ENCODE measurements around the gene PRR20G. TPM values are rescaled to one million over a fixed set of nuclear protein-coding genes. Genes with fewer than 3 reads are reported as not detected.
"Not testable (repeated sequence)": the region's sequence is repeated elsewhere in the genome, so short reads cannot be mapped to it uniquely, and the experiment has no call there.

Gene PRR20G
- total RNA-seq = not detected
- long read RNA-seq = 0 reads

DNA sequence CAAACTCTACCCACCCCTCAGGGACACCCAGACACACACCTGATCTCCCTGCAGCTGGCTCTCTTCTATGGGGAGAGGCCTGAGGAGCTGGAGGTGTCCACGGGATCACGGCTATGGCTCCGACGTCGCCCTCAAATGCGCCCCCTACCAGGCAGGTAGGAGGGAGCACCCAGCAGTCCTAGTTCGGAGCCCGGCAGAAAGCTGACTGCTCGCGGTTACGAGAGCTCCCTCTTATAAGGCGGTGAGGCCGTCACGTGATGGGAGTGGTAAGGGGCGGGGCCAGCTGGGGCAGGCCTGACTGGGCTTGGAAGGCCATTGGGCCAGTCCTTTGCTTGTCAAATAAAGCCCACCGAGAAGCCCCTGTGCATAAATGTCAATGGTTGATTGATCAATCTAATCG is at the start of gene PRR20G:
PRR20G (minus strand) TSS at position 207 of the 400 bp plus-strand sequence. CDS start 681 bp downstream, outside the sequence.
- ATAC-seq (no peak), DNase-seq (no peak)
- intact Hi-C loops (cut with micrococcal nuclease) = no loop called here

DNA sequence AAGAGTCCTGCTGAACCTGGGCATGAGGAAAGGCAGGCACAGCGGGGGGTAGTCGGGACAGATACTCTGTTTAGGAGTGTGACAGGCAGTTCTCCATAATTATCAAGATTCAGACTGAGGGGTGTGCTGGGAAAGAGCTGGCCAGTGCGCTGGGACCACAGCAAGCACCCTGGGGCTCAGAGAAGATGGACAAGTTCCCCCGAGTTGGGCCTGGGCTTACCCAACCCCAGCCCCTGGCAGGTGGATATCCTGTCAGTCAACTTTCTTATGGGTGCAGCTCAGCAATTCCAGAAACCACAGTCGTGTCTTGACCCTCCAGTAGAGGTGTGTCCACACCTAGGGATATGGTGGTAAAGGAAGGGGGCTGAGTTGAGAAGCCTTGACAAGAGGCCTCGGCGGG is 49.2 kb upstream of the PRR20G start:
- DNase-seq (no peak), ATAC-seq (no peak)
- intact Hi-C loops (cut with micrococcal nuclease) = no loop called here

DNA sequence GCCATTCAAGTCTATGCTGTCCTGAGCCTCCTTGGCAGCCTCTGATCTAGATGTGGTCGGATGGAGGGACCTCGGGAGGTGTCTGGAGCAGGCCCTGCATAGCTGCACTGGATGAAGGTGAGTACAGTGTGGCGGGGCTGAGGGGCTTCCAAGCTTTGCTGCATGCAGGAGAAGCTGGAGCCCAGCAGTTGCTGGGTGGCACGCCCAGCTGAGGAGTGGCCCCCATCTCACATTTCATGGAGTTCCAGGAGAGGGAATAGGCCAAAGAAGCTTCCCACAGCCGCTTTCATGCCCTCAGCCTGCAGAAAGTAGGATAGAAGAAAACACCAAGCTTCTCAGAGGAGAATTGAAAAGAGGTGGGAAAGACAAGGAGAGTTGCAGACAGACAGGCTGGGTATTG is 48.3 kb upstream of the PRR20G start:
- intact Hi-C loops (cut with micrococcal nuclease) = no loop called here
- DNase-seq (no peak), ATAC-seq (no peak)

DNA sequence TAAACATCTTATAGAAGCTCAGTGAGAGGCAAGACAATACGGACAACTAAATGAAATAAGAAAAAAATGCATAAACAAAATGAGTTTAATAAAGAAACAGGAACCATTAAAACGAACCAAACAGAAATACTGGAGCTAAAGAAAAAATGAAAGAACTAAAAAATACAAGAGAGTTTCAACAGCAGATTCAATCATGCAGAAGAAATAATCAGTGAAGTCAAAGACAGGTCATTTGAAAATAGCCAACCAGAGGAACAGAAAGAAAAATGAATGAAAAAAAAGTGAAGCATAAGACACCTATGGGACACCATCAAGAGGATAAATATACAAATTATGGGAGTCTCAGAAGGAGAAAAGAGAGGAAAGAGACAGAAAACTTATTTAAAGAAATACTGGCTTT is 42.5 kb upstream of the PRR20G start:
- ATAC-seq (no peak), DNase-seq (no peak)
- intact Hi-C loops (cut with micrococcal nuclease) = no loop called here

DNA sequence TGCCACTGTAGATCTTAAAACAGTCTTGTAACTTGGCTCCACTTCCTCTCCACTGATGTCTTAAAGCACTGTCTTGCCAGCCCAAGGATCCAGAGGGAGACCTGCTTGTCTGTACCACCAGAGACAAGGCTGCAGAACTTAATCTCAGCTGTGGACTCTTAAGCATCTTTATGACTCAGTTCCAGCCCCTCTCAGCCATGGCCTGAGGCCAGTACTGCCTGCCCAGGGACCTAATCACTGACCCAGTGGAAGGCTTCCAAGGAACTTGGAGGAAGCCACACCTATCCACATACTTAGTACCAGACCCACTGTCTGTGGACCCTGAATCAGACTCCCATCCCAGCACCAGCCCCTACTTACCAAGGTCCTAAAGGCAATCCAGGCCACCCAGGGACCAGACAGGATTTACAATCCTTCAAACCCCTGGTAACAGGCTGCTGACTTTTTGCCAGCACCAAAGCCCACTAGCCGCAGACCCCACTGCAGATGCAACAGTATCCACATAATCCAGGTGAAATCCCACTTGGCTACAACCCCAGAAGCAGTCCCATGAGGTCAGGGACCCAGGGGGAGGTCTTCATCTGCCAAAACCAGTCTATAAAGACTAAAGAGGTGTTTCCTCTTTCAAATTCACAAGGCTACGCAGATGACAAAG is 41.9 kb upstream of the PRR20G start:
- intact Hi-C loops (cut with micrococcal nuclease) = no loop called here
- ATAC-seq (no peak), DNase-seq (no peak)

DNA sequence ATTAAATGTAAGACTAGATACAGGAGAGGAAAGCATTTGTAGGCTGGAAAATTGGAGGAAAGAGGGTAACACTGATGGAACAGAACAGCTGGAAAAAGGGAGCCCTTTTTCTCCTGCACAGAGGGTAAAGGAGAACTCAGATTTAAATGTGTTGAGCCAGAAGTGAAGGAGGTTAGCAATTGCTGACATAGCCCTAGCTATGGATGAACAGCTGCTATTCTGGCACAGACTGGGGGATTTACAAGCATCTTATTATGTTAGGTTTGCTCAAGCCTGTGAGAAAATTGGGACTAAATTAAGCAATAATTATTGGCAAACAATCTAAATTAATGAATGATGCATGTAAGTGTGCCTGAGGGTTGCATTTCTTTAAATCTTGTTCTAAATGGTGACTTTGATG is 40.6 kb upstream of the PRR20G start:
- intact Hi-C loops (cut with micrococcal nuclease) = no loop called here
- no peak for ATAC-seq
- DNase-seq = no peak

DNA sequence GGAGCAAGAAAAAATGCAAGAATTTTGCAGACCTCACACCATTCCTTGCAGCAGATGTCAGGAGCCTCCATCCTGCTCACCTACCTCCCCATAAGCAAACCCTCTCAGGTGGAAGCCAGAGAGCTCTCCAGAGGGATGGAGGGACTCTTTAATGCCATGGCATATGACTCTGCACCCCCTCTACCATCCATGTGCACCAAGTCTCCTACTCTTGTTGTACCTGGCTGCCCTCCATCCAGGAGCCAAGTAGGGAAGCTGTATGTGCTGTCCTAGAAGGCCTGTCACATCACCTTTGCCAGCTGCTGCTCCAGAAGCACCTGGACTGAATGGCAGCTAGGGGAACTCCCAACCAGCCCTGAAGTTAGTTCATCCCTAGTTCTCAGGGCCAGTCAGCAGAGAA is 38.5 kb upstream of the PRR20G start:
- ATAC-seq (no peak), DNase-seq (no peak)
- intact Hi-C loops (cut with micrococcal nuclease) = no loop called here

DNA sequence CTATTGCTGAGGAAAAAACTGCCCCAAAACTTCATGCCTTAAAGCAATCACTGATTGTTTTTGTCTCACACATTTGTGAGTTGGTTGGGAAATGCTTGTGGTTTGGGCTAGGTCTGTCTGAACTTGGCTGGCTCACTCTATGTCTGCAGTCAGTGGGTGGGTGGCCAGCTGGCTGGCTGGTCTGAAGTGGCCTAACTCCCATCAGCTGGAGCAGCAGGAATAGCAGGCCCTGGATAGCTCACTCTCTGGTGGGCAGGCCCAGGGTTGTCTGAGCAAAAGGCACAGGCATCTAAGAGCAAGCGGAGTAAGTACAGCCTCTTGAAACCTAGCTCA is 37.7 kb upstream of the PRR20G start:
- intact Hi-C loops (cut with micrococcal nuclease) = no loop called here
- no peak for DNase-seq
- ATAC-seq = peak; percentile 37

DNA sequence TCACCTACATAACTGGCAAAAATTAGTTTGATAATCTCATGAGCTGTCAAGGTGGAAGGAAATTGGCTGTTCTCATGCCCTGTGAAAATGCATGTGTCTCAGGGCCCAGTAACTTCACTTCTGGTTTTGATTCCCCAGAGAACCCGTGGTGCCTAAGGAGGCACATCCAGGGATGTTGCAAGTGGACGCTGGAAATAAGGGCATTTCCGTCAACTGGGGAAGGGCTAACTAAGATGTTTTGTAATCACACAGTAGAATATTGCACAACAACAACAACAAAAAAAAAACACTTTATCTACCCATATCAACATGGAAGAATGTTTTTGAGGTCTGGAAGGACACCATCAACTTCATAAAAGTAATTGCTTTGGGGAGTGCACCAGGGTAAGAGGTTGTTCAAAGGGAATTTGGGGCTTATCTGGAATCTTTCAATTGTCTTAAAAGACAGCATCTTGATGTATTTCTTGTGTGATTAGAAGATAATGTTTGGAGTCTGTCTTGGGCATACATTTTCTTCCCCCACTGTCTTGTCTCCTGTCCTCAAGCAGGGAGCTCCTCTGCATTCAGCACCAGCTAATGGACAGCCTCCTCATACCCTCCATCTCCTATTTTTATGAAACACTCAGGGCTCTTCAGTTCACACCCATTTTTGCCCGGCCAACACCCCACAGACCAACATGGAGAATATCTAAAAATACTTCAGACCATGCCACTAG is 37.2 kb upstream of the PRR20G start:
- intact Hi-C loops (cut with micrococcal nuclease) = no loop called here
- ATAC-seq (no peak), DNase-seq (no peak)

DNA sequence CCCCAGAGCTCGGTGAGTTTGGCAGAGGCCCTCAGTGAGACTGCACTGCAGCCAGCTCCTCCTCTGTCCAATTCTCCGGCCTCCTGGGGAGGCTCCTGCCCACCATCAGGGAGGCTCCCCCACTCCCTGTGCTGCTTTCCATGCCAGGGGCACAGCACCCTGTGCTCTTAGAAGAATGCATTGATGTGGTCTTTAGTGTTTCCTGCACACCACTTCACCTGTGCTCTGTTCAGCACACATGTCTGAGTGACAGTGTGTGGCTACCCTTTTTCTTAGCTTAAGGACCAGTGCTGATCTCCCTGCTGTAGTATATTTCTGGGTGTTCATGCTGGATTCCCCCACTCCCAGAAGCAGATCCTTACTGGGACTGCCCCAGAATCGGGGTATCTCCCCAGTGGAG is 36.2 kb upstream of the PRR20G start:
- DNase-seq (no peak), ATAC-seq (no peak)
- intact Hi-C loops (cut with micrococcal nuclease) = no loop called here

DNA sequence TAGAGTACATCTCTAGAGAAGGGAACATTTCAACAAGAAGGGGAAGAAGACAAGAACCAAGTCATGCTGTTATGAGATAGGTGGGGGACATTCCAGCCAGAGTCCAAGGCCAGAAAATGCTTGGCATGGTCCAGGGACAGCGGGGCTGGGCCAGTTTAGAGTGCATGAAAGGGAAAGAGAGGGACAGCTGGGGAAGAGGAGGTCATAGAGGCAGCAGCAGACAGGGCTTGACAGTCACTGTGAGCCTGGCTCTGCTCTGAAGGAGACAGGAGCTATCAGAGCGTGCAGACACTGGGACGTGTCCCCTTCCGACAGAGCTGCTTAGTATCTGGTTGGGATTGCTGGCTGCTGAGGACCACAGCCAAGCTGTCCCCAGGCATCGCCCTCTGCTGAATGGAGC is 35.7 kb upstream of the PRR20G start:
- DNase-seq (no peak), ATAC-seq (no peak)
- intact Hi-C loops (cut with micrococcal nuclease) = no loop called here

DNA sequence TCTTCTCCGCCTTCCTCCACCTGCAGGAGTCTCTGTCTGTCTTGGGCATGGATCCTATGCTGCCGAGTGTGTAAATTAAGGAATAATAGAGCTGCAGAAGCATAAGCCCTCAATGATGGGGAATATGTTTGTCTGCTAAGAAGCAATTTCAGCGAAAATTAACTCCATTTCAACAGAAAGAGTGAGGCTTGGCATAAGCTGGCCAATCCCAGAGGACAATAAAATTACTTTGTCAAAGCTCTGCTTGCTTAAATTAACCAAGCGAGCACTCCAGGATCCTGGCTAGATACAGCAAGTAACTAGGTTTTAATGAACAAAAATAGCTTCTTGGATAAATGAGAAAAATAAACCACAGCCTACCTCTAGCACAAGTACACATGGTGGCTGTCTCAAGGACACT is 33.5 kb upstream of the PRR20G start:
- no peak for ATAC-seq
- no peak for DNase-seq
- intact Hi-C loops (cut with micrococcal nuclease) = no loop called here

DNA sequence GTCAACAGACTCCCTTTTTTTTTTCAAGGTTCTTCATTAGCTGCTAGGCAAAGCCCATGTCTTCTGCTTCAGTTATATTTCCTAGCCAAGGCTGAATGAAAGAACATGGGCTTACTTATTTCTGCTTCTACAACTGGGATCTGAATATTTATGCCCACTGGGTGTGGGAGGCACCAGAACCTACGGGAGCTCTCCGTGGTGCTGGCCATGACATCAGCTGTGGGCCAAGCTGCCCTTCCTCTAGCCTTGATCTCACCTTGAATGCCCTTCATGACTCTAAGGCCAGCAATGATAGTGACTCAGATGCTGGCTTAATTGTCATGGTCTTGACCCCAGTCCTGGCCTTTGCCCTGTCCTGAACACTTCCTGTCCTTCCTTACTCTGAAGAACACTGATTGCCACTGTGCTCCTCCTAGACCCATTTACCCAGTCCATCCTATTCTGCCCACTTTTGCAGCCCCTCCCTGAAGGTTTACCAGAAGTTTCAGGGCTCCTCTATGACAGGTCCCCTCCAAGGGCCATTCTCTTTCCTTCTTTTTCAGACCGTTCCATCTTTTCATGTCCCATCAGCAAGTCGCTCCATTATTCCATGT is 32.8 kb upstream of the PRR20G start:
- intact Hi-C loops (cut with micrococcal nuclease) = no loop called here
- no peak for DNase-seq
- ATAC-seq = no peak

DNA sequence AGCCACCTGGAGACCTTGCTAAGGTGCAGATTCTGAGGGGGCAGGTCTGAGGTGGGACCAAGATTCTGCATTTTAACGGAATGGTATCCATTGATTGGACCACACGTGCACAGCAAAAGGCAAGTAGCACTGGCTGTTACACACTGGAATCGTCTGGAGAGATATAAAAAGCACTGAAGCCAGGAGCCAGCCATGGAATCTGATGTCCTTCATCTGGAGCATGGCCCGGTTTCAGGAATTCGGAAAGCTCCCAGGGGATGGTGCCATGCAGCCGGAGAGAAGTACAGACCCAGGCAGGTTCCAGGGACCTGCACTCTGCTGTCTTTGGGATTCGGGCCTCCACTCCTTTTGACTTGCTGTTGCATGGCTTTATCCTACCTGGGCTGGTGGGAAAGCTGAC is 28.8 kb upstream of the PRR20G start:
- ATAC-seq = peak; percentile 90
- intact Hi-C loops (cut with micrococcal nuclease) = no loop called here
- peak; percentile 50 for DNase-seq

DNA sequence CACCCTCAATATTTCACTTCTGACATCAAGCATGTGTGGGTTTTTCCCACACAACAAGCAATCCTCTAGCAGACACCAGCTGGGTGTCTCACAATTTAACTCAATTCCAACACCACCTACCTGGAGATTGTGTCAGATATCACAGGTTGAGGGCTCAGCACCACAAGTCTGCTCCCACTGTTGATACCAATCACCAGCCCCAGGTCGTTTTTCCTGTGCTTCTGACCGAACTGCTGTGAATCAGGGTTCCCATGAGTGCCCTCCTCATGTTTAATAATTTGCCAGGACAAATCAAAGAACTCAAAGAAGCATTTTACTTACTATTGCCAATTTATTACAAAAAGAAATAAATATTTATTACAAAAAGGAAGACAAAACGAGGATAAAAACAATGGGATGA is 25.0 kb upstream of the PRR20G start:
- ATAC-seq (no peak), DNase-seq (no peak)
- intact Hi-C loops (cut with micrococcal nuclease) = no loop called here

DNA sequence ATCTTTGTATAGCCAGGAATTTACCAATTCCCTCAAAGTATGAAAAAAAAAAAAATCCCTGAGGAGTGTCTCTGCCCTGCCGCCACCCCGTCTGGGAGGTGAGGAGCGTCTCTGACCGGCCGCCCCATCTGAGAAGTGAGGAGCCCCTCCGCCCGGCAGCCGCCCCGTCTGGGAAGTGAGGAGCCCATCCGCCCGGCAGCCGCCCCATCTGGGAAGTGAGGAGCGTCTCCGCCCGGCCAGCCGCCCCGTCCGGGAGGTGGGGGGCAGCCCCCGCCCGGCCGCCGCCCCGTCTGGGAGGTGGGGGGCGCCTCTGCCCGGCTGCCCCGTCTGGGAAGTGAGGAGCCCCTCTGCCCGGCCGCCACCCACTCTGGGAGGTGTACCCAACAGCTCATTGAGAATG is 21.0 kb upstream of the PRR20G start:
- ATAC-seq; intact Hi-C loops (cut with micrococcal nuclease); DNase-seq: not testable (repeated sequence)

DNA sequence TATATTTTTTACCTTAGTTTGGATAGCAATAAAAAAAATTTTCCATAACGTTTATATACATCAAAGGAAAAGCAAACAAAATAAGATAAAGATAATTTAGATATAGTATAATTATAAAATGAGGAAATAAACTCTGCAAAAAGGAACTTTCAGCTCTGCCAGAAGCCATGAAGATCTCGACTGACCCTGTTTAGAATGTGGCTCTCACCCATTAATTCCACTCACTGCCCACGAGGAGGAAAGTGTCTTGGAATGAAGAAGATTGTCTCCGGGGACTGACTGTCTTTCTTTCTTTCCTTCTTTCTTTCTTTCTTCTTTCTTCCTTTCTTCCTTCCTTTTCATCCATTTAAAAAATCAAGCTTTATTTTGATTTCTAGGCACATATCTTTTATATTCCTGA is 20.1 kb upstream of the PRR20G start:
- intact Hi-C loops (cut with micrococcal nuclease) = no loop called here
- ATAC-seq = no peak

DNA sequence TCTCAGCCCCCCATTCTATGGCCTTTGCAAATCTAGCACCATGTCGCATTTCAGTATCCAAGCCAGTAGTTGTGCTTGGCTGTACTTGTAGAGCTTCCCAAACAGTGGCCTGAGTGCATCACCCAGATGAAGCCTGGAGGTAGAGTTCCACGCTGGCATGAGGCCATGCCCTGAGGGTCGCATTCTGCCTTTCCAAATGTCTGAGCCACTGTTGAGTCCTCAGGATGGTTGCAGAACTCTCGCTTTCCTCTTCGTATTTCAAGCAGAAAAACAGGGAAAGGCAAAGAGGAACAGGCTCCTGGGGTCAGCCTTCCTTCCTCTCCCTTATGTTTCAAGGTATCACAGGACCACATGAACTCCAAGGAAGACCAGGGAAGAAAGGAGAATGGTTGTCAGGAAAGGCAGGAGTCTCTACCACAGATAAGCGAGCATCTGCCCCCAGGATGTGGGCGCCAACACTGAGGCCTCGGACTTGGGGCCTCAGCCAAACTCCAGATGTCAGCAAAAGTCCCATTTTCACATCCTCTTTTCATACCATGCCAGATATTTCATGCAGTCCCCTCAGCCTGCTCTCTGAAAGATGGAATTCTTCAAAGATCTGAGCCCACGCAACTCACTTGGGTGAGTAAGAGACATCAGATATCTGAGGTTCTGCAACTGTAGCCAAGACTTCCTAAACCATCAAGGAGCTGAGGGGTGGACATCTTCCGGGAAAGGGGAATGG is 19.4 kb upstream of the PRR20G start:
- DNase-seq (no peak), ATAC-seq (peak; percentile 51)
- intact Hi-C loops (cut with micrococcal nuclease) = no loop called here

More for the DNA sequence above, 20.1 kb upstream of the PRR20G start:
- no peak for DNase-seq

DNA sequence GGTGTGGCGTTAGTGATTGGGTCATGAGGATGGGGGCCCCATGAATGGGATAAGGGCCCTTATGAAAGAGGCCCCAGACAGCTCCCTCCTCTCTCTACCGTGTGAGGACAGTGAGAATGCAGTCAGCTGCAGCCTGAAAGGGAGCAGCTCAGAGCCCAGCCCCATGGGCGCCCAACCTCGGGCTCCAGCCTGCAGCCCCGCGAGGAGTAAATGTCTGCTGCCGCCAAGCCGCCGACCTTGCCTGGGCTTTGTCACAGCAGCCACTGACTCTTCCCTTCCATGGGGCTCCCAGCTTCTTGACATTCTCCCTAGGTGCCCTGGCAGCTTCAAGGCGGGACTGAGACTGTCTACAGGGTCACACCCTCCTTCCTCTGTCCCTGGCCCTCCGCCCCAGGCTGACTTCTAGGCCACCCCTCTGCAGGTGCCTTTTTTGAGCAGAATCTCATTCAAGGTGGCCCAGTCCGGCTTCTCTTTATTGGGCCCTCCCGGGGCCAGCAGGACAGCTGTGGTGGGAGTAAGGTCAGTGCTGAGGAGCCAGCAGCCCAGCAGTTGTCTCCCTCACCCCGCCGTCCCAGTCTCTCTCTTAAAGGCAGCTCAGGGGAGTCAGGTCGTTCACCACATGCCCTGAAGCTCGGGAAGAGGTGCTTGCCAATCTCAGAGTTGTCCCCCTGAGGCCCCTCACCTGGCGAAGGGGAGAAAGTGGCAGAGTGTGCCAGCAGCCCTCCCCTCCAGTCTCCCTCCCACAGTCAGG is 18.7 kb upstream of the PRR20G start:
- ATAC-seq (no peak), DNase-seq (no peak)
- intact Hi-C loops (cut with micrococcal nuclease) = no loop called here
